HK-2 (cell line): ENCODE measurements around the gene ACTN1.
"Not testable (repeated sequence)": the region's sequence is repeated elsewhere in the genome, so short reads cannot be mapped to it uniquely, and the experiment has no call there.

Experiments
- DNase-seq: peaks from one replicate; pipeline ENCODE4 v3.0.0-alpha.2; 2018; ENCODE audit not compliant: unreplicated experiment

ACTN1 gene

GRCh38 chr14:68979021-68979721, at the start of gene ACTN1:
ACTN1 (minus strand) TSS chr14:68979302; CDS start chr14:68979056, 246 bp downstream.
- peak; percentile 97 for DNase-seq

- DNase-seq: no peak
These were observed 48.3 kb upstream of the ACTN1 start for GRCh38 chr14:69027242-69027913.

DNA sequence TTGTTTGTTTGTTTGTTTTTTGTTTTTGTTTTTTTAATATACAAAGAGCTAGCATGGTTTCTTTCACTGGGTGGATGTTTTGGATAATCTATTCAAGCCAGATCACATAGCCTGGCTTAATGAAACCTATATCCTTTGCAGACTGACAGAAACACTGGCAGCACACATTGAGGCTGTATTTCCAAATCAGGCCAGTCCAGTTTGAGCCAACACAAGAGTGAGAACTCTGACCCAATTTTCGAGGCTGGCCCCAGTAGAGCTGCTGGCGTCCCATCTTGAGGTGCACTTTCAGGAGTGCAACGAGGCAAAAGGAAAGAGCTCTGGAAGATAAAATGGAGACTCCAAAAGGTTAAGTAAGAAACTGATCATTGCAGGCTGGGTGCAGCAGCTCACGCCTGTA, 43.9 kb upstream of the ACTN1 start:
- DNase-seq: no peak

- DNase-seq: not testable (repeated sequence)
These were observed 43.0 kb upstream of the ACTN1 start for GRCh38 chr14:69022093-69022492.

- no peak for DNase-seq
These were observed 38.6 kb upstream of the ACTN1 start for GRCh38 chr14:69017706-69018105.

- DNase-seq: no peak
These were observed 35.7 kb upstream of the ACTN1 start for GRCh38 chr14:69014829-69015259.

DNA sequence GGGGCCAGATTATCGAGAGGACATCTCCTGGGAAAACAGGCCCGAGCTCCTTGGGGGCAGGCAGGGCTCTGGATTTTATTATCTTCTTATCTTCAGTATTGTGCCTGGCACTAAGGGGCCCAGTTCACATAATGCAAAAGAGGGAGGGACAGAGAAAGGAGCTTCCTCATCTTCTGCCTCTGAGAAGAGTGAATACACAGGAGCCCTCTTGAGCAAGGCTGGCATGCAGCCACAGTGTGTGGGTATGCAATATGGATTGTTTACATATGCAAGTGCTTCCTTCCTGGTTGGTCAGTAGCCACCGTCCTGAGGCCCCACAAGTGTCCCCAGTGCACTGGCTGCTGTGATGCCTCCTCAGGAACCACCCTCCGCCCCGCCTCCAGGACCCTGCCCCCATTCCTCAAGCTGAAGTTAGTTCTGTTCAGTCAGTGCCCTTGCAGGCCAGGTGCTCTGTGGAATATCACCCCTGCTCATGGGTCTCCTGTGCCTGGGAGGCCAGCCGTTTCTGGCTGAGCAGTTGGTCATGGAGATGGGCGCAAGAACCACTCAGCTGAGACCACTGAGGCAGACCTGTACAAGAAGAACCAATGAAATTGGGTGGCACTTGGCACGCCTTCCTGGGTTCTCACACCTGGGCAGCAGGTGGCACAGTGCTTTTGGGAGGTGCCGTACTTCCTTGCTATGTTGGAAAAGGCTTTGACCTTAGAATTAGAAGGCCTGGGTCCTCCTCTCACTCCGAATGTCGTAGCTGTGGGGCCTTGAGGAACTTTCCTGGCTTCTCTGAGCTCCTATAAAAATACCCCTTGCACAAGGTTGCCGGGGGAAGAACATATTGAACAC, 35.1 kb upstream of the ACTN1 start:
- DNase-seq: peak; percentile 24

DNA sequence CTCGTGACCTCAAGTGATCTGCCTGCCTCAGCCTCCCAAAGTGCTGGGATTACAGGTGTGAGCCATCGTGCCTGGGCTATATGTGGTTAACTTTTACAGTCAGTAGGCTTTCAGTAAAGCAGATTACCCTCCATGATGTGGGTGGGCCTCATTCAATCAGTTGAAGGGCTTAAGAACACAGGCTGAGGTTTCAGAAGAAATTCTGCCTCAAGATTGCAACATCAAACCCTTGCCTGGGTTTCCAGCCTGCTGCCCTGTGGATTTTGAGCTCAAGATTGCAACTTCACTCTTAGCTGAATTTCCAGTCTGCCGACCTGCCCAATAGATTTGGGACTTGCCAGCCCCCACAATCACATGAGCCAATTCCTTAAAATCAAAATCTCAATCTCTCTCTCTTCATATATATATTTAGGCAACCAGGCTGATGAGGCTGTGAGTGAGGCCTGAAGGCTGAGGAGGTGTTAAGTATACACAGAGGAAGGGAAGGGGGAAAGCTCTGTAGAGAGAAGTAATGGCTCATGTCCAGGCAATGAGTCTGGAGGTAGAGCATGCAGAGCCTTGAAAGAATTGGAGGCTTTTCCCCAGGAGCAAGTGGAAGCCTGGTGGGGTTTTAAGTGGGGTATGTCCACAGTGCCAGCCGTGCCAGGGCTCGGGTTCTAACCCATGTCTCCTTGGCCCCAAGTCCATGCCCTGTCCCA, 33.3 kb upstream of the ACTN1 start:
- no peak for DNase-seq

GRCh38 chr14:69010648-69011047, 31.5 kb upstream of the ACTN1 start:
- DNase-seq: no peak

DNA sequence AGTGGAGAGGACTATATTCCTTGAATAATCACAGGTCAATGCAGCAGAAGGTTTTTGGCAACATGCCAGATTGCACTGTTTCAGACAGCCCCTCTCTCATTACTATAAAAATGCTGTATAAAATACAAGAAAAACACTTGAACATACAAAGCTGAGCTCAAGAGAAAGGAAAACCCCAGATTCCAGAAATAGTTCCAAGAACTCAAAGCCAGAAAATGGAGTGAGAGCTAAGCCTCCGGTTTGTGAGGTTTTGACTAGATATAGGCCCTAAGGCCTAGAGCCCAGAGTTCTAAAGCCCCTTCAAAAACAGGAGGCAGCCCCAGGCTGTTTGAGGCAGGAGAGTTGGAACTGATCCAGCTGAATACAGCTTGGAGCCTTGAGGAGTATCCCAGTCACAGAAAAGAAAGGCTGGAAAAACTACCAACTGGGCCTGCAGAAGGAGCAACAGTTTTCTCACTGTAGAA, 29.4 kb upstream of the ACTN1 start:
- DNase-seq: no peak

- no peak for DNase-seq
These were observed 27.2 kb upstream of the ACTN1 start for GRCh38 chr14:69006346-69006745.

DNA sequence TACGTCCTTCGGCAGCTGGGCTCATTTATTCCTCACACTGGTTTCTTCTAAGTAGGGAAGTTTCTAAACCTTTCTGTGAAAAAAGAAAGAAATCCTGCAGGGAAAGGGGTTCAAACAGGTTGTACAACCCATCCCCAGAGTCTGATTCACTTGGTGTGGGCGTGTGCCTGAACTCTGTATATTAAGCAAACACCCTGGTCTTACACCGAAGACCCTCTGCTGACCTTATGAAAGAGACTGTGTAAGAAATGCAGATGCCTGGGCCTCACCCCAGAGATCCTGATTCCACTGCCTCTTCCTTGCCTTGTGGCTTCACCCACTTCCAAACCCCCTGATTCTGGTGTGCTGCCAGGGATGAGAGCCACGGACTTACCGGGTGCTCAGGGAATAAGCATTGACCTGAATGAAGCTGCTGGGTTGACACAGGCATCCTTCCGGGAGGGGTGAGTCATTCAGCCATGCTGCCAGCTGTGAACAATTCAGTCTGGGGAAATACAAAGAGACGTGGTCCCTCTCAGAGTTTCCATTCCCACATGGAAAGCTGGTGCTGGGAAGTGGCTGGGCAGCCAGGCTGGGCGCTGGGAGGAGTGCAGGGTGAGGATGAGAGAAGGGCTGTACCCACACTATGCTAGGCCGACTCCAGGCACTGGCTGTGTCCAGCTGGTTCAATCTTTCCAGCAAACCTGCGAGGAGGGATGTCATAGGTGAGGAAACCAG, 26.5 kb upstream of the ACTN1 start:
- DNase-seq: peak; percentile 70

DNA sequence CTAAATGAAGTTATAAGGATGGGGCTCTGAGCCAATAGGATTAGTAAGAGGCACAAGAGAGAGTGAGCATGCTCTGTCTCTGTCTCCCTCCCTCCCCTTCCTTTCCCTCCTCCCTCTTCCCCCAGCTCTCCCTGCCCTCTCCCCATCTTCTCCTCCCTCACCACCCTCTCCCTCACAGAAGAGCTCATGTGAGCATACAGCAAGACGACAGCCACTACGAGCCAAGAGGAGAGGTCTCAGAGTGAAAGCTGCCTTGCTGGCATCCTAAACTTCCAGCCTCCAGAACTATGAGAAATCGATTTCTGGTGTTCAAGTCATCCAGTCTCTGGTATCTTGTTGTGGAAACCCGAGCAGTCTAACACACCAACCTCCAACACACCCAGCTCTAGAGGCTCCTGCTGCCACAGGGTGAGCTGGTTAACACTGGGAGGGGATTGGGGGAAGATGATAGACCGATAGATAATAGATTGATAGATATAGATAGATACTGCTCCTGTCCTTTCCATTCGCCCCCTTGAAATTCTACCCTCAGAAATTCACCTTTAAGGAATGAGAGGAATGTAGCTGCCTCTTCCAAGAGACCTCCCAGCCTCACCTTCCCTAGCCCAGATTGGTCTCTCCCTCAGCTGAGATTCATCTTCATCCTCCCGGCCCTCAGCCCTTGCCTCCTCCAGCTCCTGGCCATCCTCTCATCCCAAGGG, 25.8 kb upstream of the ACTN1 start:
- no peak for DNase-seq

GRCh38 chr14:69003626-69004025, 24.5 kb upstream of the ACTN1 start:
- no peak for DNase-seq

- no peak for DNase-seq
These were observed 23.0 kb upstream of the ACTN1 start for GRCh38 chr14:69002069-69002468.

GRCh38 chr14:69001375-69001774, 22.3 kb upstream of the ACTN1 start:
- no peak for DNase-seq

- no peak for DNase-seq
These were observed 19.0 kb upstream of the ACTN1 start for GRCh38 chr14:68998062-68998461.

DNA sequence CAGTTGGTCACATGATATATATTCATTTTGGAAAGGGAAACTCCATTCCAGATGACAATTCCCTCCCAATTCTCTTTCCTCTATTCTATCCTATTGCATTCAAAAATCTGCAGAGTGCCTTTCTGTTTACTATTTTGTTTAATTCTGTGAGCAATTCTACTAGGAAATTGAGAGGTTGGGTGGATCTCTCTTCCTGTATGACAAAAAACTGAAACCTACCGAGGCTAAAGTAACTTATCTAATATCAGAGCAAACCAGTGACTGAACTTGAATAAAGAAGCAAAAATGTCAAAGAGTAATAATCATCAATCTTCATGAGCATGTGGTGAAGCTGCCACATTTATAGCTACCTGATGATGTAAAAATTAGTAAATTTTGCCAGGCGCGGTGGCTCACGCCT, 16.6 kb upstream of the ACTN1 start:
- DNase-seq: no peak

DNA sequence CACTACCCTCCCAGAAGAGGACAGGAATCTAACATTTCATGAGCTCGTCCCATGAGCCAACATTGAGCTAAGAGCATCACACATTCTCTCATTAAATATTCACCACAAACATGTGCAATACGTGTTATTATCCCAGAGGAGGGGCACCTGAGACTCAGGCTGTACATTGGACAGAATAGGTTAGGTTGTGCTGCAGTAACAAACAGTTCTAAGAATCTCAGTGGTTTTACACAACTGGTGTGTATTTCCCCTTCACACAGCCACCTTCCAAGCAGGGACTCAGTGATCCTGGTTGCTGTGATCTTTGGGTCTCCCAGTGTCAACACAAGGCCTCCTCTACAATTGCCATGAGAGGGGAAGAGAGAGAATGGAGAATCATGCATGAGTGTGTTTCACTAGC, 15.0 kb upstream of the ACTN1 start:
- no peak for DNase-seq

GRCh38 chr14:68987653-68988036, 8.5 kb upstream of the ACTN1 start:
- DNase-seq: no peak
